GM18505 (cell line): ENCODE results near the gene CDCA4.

Experiments used
- ATAC-seq: cut with Tn5 transposase; IDR thresholded peaks from one replicate; pipeline ENCODE4 v1.9.1; 2021; ENCODE audit not compliant: unreplicated experiment
- POLR2A ChIP-seq: IDR thresholded peaks from 4 replicates; pipeline ENCODE4 v1.6.1; 2011; ENCODE audit warnings: borderline replicate concordance; ENCODE audit not compliant: insufficient read depth, insufficient read length; ENCODE audit errors: extremely low read depth

The CDCA4 gene

GRCh38 chr14:105061428-105062047, 40.7 kb upstream of the CDCA4 start:
- ATAC-seq, result no peak
- TF ChIP-seq POLR2A, result no peak

- no peak for TF ChIP-seq POLR2A
- no peak for ATAC-seq
Measured at GRCh38 chr14:105060751-105061427, 40.0 kb upstream of the CDCA4 start.

- no peak for ATAC-seq
- TF ChIP-seq POLR2A, result no peak
Measured at GRCh38 chr14:105059925-105060565, 39.2 kb upstream of the CDCA4 start.

GRCh38 chr14:105059035-105059924, 38.4 kb upstream of the CDCA4 start:
- no peak for ATAC-seq
- no peak for TF ChIP-seq POLR2A

- TF ChIP-seq POLR2A, result no peak
- no peak for ATAC-seq
Measured at GRCh38 chr14:105058521-105059034, 37.7 kb upstream of the CDCA4 start.

- ATAC-seq, result no peak
- TF ChIP-seq POLR2A, result no peak
Measured at GRCh38 chr14:105056303-105056831, 35.5 kb upstream of the CDCA4 start.

GRCh38 chr14:105055736-105056302, 34.9 kb upstream of the CDCA4 start:
- no peak for TF ChIP-seq POLR2A
- no peak for ATAC-seq

GRCh38 chr14:105055334-105055733, 34.5 kb upstream of the CDCA4 start:
- TF ChIP-seq POLR2A, result no peak

GRCh38 chr14:105053996-105054395, 33.1 kb upstream of the CDCA4 start:
- no peak for TF ChIP-seq POLR2A
- ATAC-seq, result no peak

More at GRCh38 chr14:105055334-105055733, 34.5 kb upstream of the CDCA4 start:
- ATAC-seq, result no peak

GRCh38 chr14:105053421-105053820, 32.5 kb upstream of the CDCA4 start:
- ATAC-seq, result no peak
- TF ChIP-seq POLR2A, result no peak

- ATAC-seq, result no peak
- no peak for TF ChIP-seq POLR2A
Measured at GRCh38 chr14:105052110-105052458, 31.2 kb upstream of the CDCA4 start.
